Transverse colon (tissue), 4 donors: Measurements from ENCODE around the gene ZNF576. TPM values are rescaled to one million over a fixed set of nuclear protein-coding genes. Genes with fewer than 3 reads are reported as not detected.
"Not testable (repeated sequence)": the region's sequence is repeated elsewhere in the genome, so short reads cannot be mapped to it uniquely, and the experiment has no call there.

ENCODE experiments used
- DNase-seq: peaks from one replicate; pipeline ENCODE4 v3.0.0-alpha.2; 2019
- H3K27ac ChIP-seq, 4 donors: fragments of 200-600 bp; sonication (generic); 2 replicates each; pipeline ENCODE4 v1.5.1; 2016 to 2018; ENCODE audit warnings: inconsistent platforms in 4 of 4
- H3K27me3 ChIP-seq: fragments of 200-600 bp; sonication (generic); 2 replicates; pipeline ENCODE4 v1.5.1; 2017; ENCODE audit warnings: inconsistent platforms
- H3K36me3 ChIP-seq, 4 donors: fragments of 200-600 bp; sonication (generic); 2 replicates each; pipeline ENCODE4 v1.5.1; 2017 to 2019; ENCODE audit warnings: inconsistent platforms in 4 of 4
- H3K4me1 ChIP-seq, 4 donors: fragments of 200-600 bp; sonication (generic); 2 replicates each; pipeline ENCODE4 v1.5.1; 2017 to 2020; ENCODE audit warnings: inconsistent platforms in 4 of 4
- H3K4me3 ChIP-seq, 4 donors: fragments of 200-600 bp; sonication (generic); 1 replicate in 1 of 4; 2 replicates in 3 of 4; pipeline versions ENCODE4 v1.5.1 to v1.6.1; 2017 to 2019; ENCODE audit warnings: inconsistent platforms in 4 of 4
- H3K9me3 ChIP-seq, 2 donors: fragments of 200-600 bp; sonication (generic); 2 replicates each; pipeline ENCODE4 v1.5.1; 2017 to 2019; ENCODE audit warnings: inconsistent platforms in 2 of 2
- CTCF ChIP-seq, 5 experiments: fragments of 200-600 bp in 3 of 5; fragments of 450-650 bp in 2 of 5; sonication (generic) in 3 of 5; IDR thresholded peaks; 1 replicate in 2 of 5; 2 replicates in 3 of 5; pipeline ENCODE4 v1.5.1; 2016 to 2017; ENCODE audit warnings: antibody characterized with exemption in 5 of 5, inconsistent platforms in 3 of 5, mild to moderate bottlenecking in 2 of 5, moderate library complexity in 1 of 5
- EP300 ChIP-seq: sonication (generic); formaldehyde crosslinking; IDR thresholded peaks from one replicate; pipeline ENCODE4 v1.6.1; 2017; ENCODE audit warnings: antibody characterized with exemption, low read depth
- POLR2A ChIP-seq: fragments of 450-650 bp; IDR thresholded peaks from one replicate; pipeline ENCODE4 v1.6.1; 2016; ENCODE audit warnings: antibody characterized with exemption, mild to moderate bottlenecking, moderate library complexity
- POLR2AphosphoS5 ChIP-seq, 3 donors: sonication (generic); formaldehyde crosslinking; IDR thresholded peaks; one replicate each; pipeline ENCODE4 v1.6.1; 2016; ENCODE audit warnings: antibody characterized with exemption in 3 of 3
- WGBS, 2 donors: methylation state at CpG; one replicate each; pipeline ENCODE4 v1.1.5; 2018; ENCODE audit warnings: low coverage in 1 of 2; 5-methylcytosine and 5-hydroxymethylcytosine counted together
- in situ Hi-C, 4 donors: fragments of 200-750 bp; cut with MboI; loops; one replicate each; pipeline versions ENCODE4 v1.15.0 to v1.15.1; 2017; ENCODE audit warnings: low sequenced_read_pairs in 3 of 4, low pct_ligation_motif_present in 1 of 4, low pct_unique_long_range_greater_than_20kb in 1 of 4
- intact Hi-C: fragments of 100-400 bp; cut with DNase I; formaldehyde crosslinking; loops from one replicate; pipeline ENCODE4 v1.15.1; 2023; ENCODE audit warnings: low total_unique reads
- total RNA-seq, 4 donors: library from RNA; depleted of rRNA; stranded (reverse); fragments of >200 nt; gene quantifications; one replicate each; pipeline ENCODE4 v1.1.0, GENCODE V29; 2016

ZNF576 gene
- 10 to 100 TPM in 2 of 4 donors, 1 to 10 TPM in 2; 3.7 to 11.9 (median 9.8) TPM for total RNA-seq

DNA sequence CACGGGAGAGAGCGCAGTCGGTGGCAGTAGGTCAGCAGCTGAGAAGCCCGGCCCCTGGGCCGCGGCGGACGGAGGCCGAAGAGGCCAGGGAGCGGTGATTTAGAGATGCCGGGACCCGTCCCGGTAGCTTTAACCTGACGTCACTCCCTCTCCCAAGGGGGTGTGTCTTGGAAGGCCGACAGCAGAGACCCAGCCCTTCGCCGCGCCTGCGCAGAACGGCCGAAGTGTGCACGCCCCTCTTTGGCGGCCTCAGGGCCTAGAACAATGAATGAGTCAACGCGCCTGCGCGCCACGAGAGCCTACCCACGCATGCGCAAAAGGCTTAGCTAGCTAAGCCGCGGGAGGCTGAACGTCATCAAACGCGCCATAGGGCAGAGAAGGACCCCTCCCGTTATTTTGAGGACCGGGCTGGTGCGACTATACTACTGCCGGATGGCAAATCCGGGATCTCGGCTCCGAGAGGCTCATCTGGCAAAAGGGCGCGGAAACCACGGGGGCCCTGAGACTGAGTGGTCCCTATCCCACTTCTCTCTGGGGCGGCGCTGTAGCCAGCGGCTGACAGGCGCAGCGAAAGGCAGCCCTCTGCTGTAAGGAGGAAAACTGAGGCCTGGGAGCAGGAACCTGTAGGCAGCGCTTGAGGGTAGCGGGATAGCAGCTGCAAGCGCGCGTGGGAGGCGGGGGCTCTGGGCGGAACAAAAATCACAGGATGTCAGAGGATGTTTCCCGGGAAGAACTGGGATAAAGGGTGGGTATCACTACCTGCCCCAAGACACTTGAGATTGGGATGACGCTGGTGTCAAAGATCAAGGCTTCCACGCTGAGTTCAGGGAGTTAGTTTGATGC is at the start of gene ZNF576, which contains the start of gene IRGQ:
ZNF576 (plus strand) TSS at position 597 of the 843 bp plus-strand sequence. CDS start 514 bp downstream, outside the sequence.
IRGQ (minus strand) TSS at position 136 of the 843 bp plus-strand sequence. CDS start 796 bp downstream, outside the sequence.
- peaks cover 0 to 20% (median 9%) of the 10 kb centered on the region in 4 donors for H3K36me3 ChIP-seq
- H3K27ac ChIP-seq: peak within 1 kb of the TSS; percentile 86 to 98 (median 96)
- intact Hi-C loops (loop anchor here (10.0 kb wide), 1 partner anchor 61 kb away; the partner anchor contains the start of gene ZNF575), in situ Hi-C loops (no loop called here)
- peak; percentile 93 for TF ChIP-seq POLR2A
- TF ChIP-seq EP300: no peak
- peak in 2 of 5 experiments; percentile 12 to 19 for TF ChIP-seq CTCF (IDR thresholded peaks at IDR 0.05)
- peak; percentile 96 to 97 (median 96) for TF ChIP-seq POLR2AphosphoS5 (IDR thresholded peaks at IDR 0.05)
- peak; percentile 100 for DNase-seq
- peaks cover 25 to 40% (median 31%) of the 10 kb centered on the region in 4 donors for H3K4me1 ChIP-seq
- no peaks in the 10 kb centered on the region for H3K9me3 ChIP-seq
- no peaks in the 10 kb centered on the region for H3K27me3 ChIP-seq
- peak within 1 kb of the TSS; percentile 50 to 88 (median 73) for H3K4me3 ChIP-seq
- WGBS, 2 donors: 1% methylated on average over 55 of the region's 60 CpGs; no CpG with 5 or more reads in 1 of the 2 donors

GRCh38 chr19:43547926-43548325 is 48.5 kb upstream of the ZNF576 start:
- in situ Hi-C loops, H3K4me3 ChIP-seq, H3K27me3 ChIP-seq, H3K9me3 ChIP-seq, DNase-seq, intact Hi-C loops, H3K4me1 ChIP-seq, H3K27ac ChIP-seq: not testable (repeated sequence)
- WGBS, 2 donors: 91% methylated on average over 18 of the region's 24 CpGs; no CpG with 5 or more reads in 1 of the 2 donors
- H3K36me3 ChIP-seq: peaks cover 0 to 33% (median 11%) of the 10 kb centered on the region in 4 donors

DNA sequence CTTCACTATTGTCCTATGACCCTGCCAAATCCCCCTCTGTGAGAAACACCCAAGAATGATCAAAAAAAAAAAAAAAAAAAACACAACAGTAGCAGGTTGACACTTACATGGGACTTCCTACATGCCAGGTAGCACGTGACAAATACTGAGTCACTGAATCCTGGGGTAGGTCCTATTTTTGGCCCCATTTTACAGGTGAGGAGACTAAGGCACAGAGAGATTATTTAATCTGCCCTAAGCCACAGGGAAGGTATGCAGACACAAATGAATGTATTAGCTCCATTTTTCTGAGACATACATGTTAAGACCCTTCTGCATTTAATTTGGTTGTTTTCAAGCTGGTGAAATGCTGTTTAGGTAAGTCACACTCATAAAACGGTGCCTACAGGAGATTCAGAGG is 47.7 kb upstream of the ZNF576 start:
- in situ Hi-C loops: no loop called here
- Histone ChIP-seq H3K27ac (no peak overlapping the region), H3K27me3 (no peaks in the 10 kb centered on the region), H3K36me3 (peaks cover 0 to 32% (median 13%) of the 10 kb centered on the region in 4 donors), H3K9me3 (no peaks in the 10 kb centered on the region), H3K4me1 (no peaks in the 10 kb centered on the region), H3K4me3 (no peak overlapping the region)
- 85 to 86% methylated on average over 2 of the region's 2 CpGs for WGBS, 2 donors
- intact Hi-C loops: no loop called here
- DNase-seq: no peak
- TF ChIP-seq POLR2AphosphoS5 (IDR thresholded peaks at IDR 0.05) (no peak), POLR2A (no peak), EP300 (no peak), CTCF (IDR thresholded peaks at IDR 0.05) (no peak)

DNA sequence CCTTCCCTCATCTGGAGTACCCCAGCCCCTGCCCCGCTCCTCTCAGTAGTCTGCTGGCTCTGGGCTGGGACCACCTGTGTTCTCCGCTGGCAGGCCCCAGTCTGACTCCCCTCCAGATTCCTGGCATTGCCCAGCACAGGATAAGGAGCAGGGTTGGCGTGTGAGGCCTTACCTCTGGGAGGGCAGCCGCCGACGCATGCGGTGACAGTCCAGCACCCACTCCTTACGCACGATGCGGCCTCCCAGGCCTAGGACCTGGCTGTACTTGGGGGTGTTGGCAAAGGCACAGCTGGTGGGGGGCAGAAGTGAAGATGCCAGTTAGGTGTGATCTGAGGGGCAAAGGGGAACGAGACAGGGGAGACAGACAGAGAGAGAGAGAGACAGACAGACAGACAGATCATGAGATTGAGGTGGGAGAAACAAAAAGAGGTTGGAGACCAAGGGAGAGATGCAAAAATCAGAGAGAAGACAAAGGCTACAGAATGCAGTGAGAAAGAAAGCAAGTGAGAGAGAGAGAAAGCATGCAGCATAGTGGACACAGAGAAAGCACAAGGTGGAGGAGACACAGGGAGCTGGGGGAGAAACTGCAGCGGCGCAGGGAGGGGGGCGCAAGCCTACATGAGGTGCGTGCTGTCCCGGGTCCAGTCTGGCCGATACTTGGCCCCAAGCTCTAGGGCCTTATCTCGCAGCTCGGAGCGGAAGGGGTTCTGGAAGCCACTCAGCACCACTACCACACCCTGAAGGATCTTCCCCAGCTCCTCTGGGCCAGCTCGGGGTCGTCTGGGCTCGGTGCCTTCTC is 44.8 kb upstream of the ZNF576 start:
- peaks cover 0 to 40% (median 13%) of the 10 kb centered on the region in 4 donors for H3K36me3 ChIP-seq
- no peak overlapping the region for H3K4me3 ChIP-seq
- H3K9me3 ChIP-seq: no peaks in the 10 kb centered on the region
- WGBS, 2 donors: 67 to 87% methylated on average over 2 to 21 of the region's 23 CpGs
- in situ Hi-C loops (loop anchor here in 1 of 4 donors (10.0 kb wide), 1 partner anchor 93 kb away; no protein-coding TSS in a partner anchor), intact Hi-C loops (no loop called here)
- no peaks in the 10 kb centered on the region for H3K27me3 ChIP-seq
- no peak for DNase-seq
- TF ChIP-seq CTCF (IDR thresholded peaks at IDR 0.05) (no peak), POLR2AphosphoS5 (IDR thresholded peaks at IDR 0.05) (no peak), POLR2A (no peak), EP300 (no peak)
- no peak overlapping the region for H3K27ac ChIP-seq
- no peaks in the 10 kb centered on the region for H3K4me1 ChIP-seq
